Progenitor cell of endocrine pancreas (in vitro differentiated cells): ENCODE data around the gene MTMR3. TPM values are rescaled to one million over a fixed set of nuclear protein-coding genes. Genes with fewer than 3 reads are reported as not detected.

Source experiments
- DNase-seq: peaks from one replicate; pipeline ENCODE4 v3.0.0; 2021; ENCODE audit warnings: low spot score; ENCODE audit not compliant: unreplicated experiment
- H3K27ac Mint-ChIP-seq: 2 replicates; pipeline ENCODE4 v1.8.0; 2021; ENCODE audit warnings: mild to moderate bottlenecking, moderate library complexity, mixed read lengths
- H3K27me3 Mint-ChIP-seq: 2 replicates; pipeline ENCODE4 v1.8.0; 2021; ENCODE audit warnings: mixed read lengths
- H3K36me3 Mint-ChIP-seq: 2 replicates; pipeline ENCODE4 v1.8.0; 2022; ENCODE audit warnings: mixed read lengths; ENCODE audit not compliant: insufficient read depth
- H3K4me1 Mint-ChIP-seq: 2 replicates; pipeline ENCODE4 v1.8.0; 2021; ENCODE audit warnings: low read depth, mixed read lengths
- H3K4me3 Mint-ChIP-seq: 2 replicates; pipeline ENCODE4 v1.8.0; 2021; ENCODE audit warnings: low read depth, mild to moderate bottlenecking, moderate library complexity, mixed read lengths
- H3K9me3 Mint-ChIP-seq: 2 replicates; pipeline ENCODE4 v1.8.0; 2021; ENCODE audit warnings: low read depth, mixed read lengths
- total RNA-seq: library from RNA; stranded (reverse); gene quantifications from 2 replicates; pipeline ENCODE4 v1.2.1, GENCODE V29; 2021
- TF ChIP-seq, protein P1 (sequence below): fragments of 200-600 bp; sonication (generic); IDR thresholded peaks from one replicate; pipeline ENCODE4 v1.5.0; 2021; ENCODE audit warnings: antibody characterized with exemption, mild to moderate bottlenecking; ENCODE audit not compliant: unreplicated experiment

The MTMR3 gene
- total RNA-seq, 1 donor from 2014 or later = 51.0 TPM

DNA sequence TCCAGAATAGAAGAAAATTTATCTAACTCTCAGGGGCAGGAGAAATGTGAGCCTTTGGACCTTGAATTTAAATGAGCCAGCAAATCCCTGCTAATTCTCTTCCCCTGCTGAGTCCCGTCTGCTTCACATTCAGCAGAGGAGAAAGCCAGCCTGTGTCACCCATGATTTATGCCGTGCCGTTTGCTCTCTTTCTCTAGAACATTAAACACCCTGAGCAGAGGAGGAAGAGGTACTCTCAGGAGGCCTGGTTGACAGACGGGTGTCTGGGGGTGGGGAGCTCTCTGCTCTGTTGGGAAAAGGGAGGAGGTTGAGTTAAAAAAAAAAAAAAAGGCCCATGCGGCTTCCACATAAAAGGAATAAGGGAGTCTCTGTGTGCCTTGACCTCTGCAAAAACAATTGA is 11.3 kb upstream of the MTMR3 start:
- Mint-ChIP-seq H3K4me3 (no peak overlapping the region), H3K27ac (peak overlapping the region; percentile 67), H3K4me1 (peaks cover 8% of the 10 kb centered on the region), H3K9me3 (no peaks in the 10 kb centered on the region), H3K36me3 (no peaks in the 10 kb centered on the region), H3K27me3 (peaks cover 7% of the 10 kb centered on the region)
- TF ChIP-seq, protein P1, sequence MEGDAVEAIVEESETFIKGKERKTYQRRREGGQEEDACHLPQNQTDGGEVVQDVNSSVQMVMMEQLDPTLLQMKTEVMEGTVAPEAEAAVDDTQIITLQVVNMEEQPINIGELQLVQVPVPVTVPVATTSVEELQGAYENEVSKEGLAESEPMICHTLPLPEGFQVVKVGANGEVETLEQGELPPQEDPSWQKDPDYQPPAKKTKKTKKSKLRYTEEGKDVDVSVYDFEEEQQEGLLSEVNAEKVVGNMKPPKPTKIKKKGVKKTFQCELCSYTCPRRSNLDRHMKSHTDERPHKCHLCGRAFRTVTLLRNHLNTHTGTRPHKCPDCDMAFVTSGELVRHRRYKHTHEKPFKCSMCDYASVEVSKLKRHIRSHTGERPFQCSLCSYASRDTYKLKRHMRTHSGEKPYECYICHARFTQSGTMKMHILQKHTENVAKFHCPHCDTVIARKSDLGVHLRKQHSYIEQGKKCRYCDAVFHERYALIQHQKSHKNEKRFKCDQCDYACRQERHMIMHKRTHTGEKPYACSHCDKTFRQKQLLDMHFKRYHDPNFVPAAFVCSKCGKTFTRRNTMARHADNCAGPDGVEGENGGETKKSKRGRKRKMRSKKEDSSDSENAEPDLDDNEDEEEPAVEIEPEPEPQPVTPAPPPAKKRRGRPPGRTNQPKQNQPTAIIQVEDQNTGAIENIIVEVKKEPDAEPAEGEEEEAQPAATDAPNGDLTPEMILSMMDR = no peak
- DNase-seq = no peak

DNA sequence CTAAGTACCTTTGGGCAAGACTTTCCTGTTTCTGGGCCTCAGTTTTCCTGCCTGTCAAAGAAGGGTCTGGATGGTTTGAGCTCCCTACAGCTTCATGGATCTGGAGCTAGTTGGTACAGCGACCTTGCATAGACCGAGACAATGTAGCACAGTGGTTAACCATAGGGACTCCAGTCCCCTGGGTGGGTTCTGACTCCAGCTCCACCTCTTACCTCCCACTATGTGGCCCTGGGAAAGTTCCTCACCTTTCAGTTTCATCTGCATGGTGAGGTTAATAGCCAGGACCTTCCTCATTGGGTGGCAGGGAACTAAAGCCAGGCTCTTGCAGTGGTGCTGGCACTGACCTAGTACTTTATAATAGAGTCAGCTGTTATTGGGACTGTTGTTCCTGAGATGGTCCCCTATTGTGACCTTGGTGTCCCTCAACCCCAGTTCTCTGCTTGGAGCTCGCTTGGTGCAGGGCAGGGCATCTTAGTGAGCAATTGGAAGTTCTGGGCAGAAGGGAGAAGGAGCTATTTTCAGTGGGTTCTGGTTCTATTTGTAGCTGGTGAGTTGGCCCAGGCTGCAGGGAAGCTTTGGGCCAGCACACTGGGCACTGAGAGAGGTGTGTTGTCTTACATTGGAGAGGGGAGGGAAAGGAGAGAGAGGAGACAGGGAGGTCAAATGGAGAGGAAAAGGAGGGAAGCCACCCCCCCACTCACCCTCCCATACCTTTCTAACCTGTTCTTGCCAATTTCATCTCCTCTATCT is 10.7 kb upstream of the MTMR3 start:
- H3K36me3 Mint-ChIP-seq = no peaks in the 10 kb centered on the region
- DNase-seq = no peak
- TF ChIP-seq, protein P1 = no peak
- H3K27me3 Mint-ChIP-seq = peaks cover 7% of the 10 kb centered on the region
- H3K4me1 Mint-ChIP-seq = peaks cover 8% of the 10 kb centered on the region
- no peak overlapping the region for H3K4me3 Mint-ChIP-seq
- no peaks in the 10 kb centered on the region for H3K9me3 Mint-ChIP-seq
- no peak overlapping the region for H3K27ac Mint-ChIP-seq

DNA sequence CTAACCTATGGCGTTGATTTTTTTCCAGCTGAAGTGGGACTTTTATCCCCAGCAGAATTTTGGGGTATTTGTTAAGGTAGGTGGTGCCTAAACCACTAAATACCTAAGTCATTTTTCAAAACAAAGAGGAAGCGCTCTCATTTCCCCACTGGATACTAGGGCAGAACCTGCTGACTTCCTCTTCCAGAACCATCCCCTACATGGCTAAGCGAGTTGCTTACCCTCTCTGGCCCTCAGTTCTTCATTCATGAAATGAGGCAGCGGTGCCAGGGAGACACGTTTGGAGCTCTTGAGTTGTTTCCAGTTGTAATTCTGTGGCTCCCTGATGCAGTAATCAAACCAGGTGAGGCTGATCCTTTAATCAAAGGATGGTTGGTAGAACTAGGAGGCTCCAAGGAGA is 10.0 kb upstream of the MTMR3 start:
- H3K9me3 Mint-ChIP-seq = no peaks in the 10 kb centered on the region
- TF ChIP-seq, protein P1 = no peak
- H3K36me3 Mint-ChIP-seq = no peaks in the 10 kb centered on the region
- H3K27ac Mint-ChIP-seq = no peak overlapping the region
- no peak for DNase-seq
- H3K27me3 Mint-ChIP-seq = peaks cover 7% of the 10 kb centered on the region
- peaks cover 8% of the 10 kb centered on the region for H3K4me1 Mint-ChIP-seq
- no peak overlapping the region for H3K4me3 Mint-ChIP-seq

DNA sequence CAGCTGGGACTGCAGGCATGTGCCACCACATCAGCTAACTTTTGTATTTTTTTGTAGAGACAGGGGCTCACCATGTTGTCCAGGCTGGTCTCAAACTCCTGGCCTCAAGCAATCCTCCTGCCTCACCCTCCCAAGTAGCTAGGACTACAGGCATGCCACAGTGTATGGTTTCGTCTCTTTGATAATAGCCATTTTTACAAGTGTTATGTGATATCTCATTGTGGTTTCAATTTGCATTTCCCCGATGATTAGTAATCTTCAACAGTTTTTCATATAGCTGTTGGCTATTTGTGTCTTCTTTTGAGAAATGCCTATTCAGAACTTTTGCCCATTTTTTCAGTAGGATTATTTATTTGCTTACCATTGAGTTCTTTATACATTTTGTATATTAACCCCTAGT is 9.0 kb upstream of the MTMR3 start:
- no peaks in the 10 kb centered on the region for H3K9me3 Mint-ChIP-seq
- no peak for DNase-seq
- H3K4me1 Mint-ChIP-seq = peaks cover 8% of the 10 kb centered on the region
- no peak overlapping the region for H3K27ac Mint-ChIP-seq
- TF ChIP-seq, protein P1 = no peak
- H3K36me3 Mint-ChIP-seq = no peaks in the 10 kb centered on the region
- H3K4me3 Mint-ChIP-seq = no peak overlapping the region
- peaks cover 7% of the 10 kb centered on the region for H3K27me3 Mint-ChIP-seq

DNA sequence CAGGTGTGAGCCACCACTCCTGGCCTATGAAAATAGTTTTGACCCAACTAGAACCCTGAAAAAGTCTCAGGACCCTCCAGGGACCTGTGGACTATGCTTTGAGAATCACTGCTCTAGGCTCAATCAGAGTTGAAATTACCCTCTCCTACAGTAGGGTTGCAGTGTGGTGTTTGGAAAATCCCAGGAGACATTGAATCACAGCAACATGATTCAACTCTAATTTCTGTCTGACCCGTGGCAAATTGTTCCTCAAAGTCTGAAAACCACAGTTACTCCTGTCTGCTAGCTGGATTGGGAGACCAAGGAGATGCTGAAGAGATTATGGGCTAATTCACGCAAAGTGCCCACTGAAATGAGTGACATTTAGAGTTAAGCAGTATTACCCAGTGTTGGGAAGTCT is 5.4 kb upstream of the MTMR3 start:
- TF ChIP-seq, protein P1 = no peak
- DNase-seq = no peak
- no peak overlapping the region for H3K27ac Mint-ChIP-seq
- no peaks in the 10 kb centered on the region for H3K36me3 Mint-ChIP-seq
- H3K9me3 Mint-ChIP-seq = no peaks in the 10 kb centered on the region
- H3K4me3 Mint-ChIP-seq = no peak overlapping the region
- H3K4me1 Mint-ChIP-seq = no peaks in the 10 kb centered on the region
- H3K27me3 Mint-ChIP-seq = peaks cover 7% of the 10 kb centered on the region
